HG03521 (cell line): ENCODE data around the gene NUP50.

Experiments used
- ATAC-seq: cut with Tn5 transposase; IDR thresholded peaks from one replicate; pipeline ENCODE4 v1.9.1; 2021; ENCODE audit warnings: mild to moderate bottlenecking, moderate library complexity; ENCODE audit not compliant: unreplicated experiment

NUP50 gene

DNA sequence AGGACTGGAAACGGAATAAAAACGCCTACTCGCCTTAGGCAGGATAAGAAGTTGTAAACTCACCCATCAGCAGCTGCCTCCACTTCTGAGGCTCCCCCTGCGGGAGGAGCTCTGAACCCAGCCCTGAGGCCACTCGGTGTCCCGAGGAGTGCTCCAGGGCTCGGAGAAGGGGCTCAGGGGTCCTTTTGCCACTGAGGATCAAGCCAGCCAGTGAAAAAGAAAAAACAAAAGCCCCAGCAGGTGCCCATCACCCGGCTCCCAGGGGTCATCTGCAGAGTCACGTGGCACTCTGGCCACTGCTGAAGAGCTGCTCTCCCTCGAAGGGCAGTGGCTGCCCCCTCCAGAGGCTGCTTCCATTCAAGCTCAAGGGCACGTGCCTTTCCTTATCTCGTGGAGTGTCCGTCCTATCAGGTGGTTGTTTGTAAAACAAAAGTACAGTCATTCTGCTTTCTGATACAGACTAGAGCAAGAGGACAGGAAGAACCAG is 29.0 kb downstream of the NUP50 start:
- ATAC-seq = no peak

- no peak for ATAC-seq
Observed at GRCh38 chr22:45194686-45195085, 31.0 kb downstream of the NUP50 start.

DNA sequence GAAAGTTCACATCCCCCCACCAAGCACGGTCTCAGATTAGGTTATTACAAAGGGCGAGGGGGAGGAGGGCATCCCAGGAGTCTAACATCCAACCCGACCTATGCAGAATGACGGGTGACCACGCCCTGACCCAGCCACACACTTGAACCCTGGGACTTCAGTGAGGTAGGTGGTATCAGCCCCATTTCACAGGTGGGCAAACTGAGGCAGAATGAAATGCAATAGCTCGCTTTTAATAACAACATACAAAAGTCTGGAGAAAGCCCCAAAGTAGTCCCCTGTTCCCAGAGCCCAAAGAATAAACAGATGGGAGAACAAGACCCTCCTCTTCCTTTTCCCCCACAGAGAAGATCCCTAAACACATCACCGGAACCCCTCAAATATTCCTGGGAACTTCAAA is 31.9 kb downstream of the NUP50 start:
- ATAC-seq = no peak

- ATAC-seq = no peak
Observed at GRCh38 chr22:45196308-45196707, 32.6 kb downstream of the NUP50 start.

GRCh38 chr22:45196926-45197605 is 33.3 kb downstream of the NUP50 start:
- no peak for ATAC-seq

DNA sequence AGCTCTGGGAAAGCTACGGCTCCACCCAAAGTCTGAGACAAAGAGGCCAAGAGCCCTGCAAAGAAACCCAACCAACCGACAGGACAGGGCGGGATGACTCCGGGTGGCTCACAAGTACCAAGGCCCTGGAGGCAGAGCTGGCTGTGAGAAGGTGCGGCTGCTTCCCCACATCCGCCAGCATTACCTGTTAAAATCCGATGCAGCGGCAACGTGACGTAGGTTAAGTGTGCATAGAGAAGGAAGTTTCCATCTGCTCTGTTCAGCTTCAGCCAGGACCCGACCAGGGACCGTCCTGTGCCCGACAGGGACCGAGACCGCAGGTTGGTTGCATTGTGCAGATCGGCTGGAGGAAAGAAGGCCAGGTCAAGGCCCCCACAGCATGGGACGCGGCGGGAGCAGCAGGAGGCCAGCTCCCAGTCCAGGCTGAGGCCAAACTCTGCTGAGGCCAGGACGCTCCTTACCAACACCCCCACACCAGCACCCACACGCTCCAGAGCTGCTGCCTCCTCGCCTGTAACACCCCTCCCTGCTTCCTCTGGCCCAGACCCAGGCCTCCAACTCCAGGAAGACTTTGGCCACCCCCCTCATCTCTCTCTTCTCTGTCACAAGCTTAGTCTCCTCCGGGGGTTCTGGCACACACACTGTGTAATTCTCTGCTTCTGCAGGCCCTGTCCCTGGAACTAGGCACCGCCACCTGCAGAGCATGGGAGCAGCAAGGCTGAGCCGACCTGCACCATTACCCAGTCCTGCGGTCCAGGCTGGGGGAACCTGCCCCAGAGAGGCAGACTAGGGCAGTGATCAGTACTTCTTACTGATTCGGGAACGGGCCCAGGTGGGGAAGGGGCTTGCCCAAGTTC is 34.1 kb downstream of the NUP50 start:
- no peak for ATAC-seq

DNA sequence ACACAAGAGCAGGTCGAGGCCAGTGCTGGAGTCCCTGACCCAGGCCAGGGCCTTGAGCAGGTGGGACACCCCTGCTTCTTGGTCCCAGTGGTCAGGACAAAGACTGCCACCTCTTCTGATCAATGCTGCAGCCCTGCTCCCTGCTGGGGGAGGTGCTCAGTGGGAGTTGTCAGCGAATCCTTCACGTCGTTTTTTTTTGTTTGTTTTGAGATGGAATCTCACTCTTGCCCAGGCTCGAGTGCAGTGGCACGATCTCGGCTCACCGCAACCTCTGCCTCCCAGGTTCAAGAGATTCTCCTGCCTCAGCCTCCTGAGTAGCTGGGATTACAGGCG is 34.7 kb downstream of the NUP50 start:
- ATAC-seq = no peak

DNA sequence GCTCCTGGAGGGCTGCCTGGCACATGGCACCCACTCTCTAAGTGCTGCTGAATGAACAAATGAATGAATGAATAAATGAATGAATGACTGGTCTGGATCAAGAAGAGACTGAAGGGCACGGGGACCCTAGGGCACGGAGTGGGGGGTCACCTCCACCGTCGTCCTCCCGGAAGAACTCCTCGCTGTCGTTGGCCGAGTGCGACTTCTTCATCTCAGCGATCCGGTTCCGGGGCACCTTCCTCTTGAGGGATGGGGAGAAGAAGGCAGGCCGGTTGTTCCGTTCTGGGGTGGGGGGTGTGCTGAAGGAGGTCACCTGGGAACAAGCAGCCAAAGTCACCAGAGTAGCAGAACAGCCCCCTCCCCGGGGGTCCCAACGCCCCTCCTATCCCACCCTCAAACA is 36.0 kb downstream of the NUP50 start:
- ATAC-seq = no peak

DNA sequence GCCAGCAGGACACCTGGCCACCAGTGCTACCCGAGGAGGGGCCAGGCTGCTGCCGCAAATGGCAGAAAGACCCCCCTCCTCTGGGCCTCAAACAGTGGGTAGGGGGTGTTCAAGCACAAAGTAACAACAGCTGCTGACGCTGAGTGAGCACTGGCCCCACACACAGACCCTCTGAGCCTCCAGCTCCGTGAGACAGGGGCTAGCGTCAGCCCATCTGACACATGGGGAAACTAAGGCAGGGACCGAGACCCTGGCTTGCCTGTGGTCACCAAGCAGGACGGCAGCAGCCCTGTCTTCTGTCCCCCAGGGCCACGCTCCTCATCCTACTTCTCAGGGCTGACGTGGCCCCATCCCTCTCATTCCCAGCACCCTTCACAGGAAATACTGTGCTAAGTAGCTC is 36.5 kb downstream of the NUP50 start:
- ATAC-seq = no peak

DNA sequence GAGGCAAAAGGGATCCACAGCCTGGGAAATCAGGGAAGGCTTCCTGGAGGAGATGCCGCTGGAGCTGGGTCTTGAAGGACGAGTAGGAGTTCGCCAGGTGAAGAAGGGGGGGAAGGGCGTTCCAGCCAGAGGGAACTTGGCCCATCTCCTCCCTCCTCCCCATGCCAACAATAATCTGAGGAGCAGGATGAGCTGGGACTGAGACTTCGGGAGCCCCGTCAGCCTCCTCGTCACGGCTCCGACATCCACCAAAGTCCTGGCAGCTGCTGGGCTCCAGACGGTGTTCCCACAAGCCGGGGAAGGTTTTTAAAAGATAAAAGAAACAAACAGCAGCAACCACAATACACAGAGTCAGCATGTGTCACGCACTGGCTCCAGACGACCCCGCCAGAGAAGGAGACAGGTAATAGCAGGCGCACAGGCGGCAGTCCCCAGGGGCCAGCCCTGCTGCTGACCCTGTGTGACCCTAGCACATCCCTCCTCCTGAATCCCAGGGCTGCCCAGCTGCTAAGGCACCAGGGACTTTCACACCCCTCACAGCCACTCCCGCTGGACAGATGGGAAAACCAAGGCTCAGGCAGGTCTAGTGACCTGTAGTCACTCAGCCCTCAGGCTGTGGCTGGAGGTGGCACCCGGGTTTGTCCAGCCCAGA is 37.3 kb downstream of the NUP50 start:
- ATAC-seq = no peak

- no peak for ATAC-seq
Observed at GRCh38 chr22:45201678-45202332, 38.1 kb downstream of the NUP50 start.

DNA sequence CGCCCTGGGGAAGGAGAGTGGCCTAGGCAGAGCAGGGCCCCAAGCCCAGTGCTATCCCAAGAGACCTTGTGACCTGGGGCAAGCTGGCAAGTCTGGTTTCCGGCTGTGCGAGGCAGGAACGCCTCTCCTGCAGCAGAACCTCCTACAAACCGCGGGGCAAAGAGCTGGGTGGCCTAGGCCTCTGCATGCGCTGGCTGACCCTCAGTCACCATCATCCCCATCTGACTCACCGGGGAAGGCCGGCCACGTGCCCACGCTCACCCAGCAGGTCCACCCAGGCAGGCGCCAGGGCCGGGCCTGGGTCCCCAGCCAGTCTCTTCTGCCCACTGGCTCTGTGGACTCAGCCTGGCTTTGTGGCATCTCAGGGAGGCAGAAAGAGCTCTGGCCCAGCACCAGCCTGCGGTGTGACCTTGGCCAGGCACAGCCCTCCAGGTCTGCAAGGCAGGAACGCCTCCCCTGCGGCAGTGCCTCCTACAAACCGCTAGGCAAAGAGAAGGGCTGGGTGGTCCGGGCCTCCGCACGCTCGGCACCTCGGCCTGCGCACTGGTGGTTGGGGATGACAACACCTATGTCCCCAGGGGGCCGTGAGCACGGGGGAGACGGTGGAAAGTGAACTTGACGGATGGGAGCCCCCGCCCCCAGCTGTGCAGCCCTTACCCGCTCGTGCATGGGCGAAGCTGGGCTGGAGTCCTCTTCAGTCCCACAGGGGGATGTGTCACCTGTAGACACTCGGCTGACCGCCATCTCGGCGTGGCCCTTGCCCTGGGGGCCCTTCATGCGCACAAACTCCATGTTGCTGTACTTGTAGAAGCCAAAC is 38.8 kb downstream of the NUP50 start:
- ATAC-seq = no peak

DNA sequence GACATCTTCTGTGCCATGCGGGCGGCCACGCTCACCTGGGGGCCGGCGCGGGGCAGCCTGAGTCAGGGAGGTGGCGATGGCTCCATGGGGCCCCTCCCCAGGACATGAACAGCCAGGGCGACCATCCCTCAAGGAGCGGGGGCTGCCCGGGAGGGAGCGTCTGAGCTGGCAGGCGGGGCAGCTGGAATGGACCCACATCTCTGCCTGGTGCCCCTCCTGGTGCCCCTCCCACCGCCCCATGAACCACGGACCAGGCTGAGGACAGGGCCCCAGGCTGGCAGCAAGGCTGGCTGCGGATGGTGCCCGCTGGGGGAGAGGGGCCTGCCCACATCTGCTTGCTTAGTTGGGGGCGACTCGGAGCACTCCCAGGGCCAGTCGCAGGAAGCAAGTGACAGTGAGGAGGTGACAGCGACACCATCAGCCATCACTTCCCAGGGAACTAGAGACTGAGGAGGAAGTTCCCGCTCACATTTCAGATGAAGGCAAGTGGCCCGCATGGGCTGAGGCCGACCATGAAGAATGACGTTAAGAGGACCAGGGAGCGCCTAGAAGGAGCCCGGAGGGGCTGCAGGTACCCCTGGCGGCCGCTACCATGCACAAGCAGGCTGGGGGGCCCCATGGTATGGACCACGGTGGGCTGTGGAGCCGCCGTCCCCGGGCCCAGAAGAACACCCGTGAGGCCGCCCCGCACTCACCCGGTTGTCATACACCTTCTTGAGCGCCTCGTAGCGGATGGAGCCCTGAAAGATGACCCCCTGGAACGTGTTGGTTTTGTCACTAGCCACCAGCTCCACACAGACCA is 39.6 kb downstream of the NUP50 start:
- no peak for ATAC-seq

GRCh38 chr22:45204241-45204640 is 40.5 kb downstream of the NUP50 start:
- ATAC-seq = no peak

GRCh38 chr22:45204819-45205218 is 41.1 kb downstream of the NUP50 start:
- ATAC-seq = no peak

DNA sequence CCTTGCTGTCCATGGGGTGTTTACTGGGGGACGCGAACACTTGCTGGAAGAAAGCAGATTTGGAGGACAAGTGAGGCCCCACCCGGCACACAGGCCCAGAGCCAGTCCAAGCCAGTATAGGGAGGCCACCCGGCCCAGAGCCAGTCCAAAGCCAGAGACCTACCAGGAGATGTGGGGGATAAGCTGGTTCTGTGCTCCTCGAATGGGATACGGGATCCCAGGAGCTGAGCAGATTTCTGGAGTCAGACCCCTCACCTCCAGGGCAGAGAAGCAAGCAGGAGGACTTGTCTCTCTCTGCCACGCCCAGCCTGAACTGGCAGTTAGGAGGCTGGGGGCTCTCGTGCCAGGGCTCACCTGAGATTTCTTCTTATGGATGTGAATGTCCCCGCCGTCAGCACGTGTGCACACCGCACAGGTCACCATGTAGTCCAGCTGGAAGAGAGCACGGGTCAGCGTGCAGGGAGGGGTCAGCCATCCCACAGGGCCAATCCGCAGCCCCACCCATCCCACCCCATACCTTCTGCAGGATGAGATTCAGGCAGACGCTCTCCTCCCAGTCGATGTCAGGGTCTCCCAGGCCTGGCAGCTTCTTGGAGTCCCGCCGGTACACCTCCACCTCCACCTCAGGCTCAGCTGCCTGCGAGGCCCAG is 41.7 kb downstream of the NUP50 start:
- ATAC-seq = no peak

DNA sequence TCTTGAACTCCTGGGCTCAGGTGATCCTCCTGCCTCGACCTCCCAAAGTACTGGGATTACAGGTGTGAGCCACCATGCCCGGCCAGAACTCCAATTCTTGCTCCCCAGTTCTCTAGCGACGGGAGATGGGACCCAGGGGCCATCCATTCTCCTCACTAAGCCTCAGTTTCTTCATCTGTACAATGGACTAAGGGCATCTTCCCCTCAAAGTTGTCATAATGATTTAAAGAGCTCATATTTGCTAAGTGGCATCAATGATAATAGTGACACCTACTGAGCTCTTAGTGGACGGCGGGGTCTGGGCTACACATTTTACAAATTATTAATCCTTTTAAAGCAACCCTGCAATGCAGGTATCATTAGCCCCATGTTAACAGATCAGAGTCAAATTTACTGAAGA is 42.5 kb downstream of the NUP50 start:
- no peak for ATAC-seq

- ATAC-seq = no peak
Observed at GRCh38 chr22:45207533-45207932, 43.8 kb downstream of the NUP50 start.

DNA sequence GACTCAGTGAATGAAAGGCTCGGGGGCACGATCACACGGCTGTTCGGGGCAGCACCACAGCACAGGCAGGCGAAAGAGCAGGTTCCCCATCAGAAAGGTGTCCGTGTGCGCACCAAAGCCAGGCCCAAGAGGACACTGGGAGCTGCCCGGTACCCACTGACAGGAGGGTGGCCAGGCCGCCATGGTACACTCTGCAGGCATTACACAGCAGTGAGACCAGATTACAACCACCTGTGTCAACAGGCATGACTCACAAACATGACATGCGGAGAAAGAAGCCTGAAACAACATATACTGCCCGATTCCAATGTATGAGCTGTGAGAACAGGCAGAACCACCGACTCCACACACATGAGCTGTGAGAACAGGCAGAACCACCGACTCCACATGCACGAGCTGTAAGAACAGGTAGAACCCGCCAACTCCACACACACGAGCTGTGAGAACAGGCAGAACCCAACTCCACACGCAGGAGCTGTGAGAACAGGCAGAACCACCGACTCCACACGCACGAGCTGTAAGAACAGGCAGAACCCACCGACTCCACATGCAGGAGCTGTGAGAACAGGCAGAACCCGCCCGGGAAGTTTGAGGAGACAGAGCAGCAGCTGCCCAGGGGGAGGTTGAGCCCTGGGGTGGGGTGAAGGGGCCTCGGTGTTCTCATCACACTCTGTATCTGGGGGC is 44.4 kb downstream of the NUP50 start:
- no peak for ATAC-seq
